Measurements from ENCODE around the gene STX11. TPM values are rescaled to one million over a fixed set of nuclear protein-coding genes. Genes with fewer than 3 reads are reported as not detected.
A peak's percentile ranks its signal among the peaks of the same experiment; 100 is the strongest.

Gene STX11
- not detected in 2 replicates for polyA plus RNA-seq
- not detected in 2 replicates for polyA minus RNA-seq

- Histone ChIP-seq H3F3A (ENCODE audit: insufficient read depth, low read length, poor library complexity, severe bottlenecking) (no peaks in the 10 kb centered on the region), H3K9me2 (ENCODE audit: insufficient read depth, low read length) (no peaks in the 10 kb centered on the region), H3K4me3 (ENCODE audit: low read length) (peak within 1 kb of the TSS; percentile 87), H2AFZ (ENCODE audit: low read depth, low read length) (no peak within 1 kb of the TSS), H3K9me3 (ENCODE audit: low read length) (no peaks in the 10 kb centered on the region), H3K36me3 (ENCODE audit: insufficient read depth, low read length) (no peaks in the 10 kb centered on the region), H3K27me3 (ENCODE audit: insufficient read depth, low read depth, low read length) (peaks cover 38% of the 10 kb centered on the region), H3K9ac (ENCODE audit: low read length) (peak within 1 kb of the TSS; percentile 16), H4K20me1 (ENCODE audit: insufficient read depth) (no peaks in the 10 kb centered on the region), H3K27ac (ENCODE audit: low read length) (no peak within 1 kb of the TSS), H3K79me2 (replicated peaks; ENCODE audit: insufficient read depth, low read length) (no peaks in the 10 kb centered on the region), H3K4me2 (ENCODE audit: low read length) (peak within 1 kb of the TSS; percentile 61)
- TF ChIP-seq SMC3 (conservative IDR thresholded peaks at IDR 0.05; ENCODE audit: poor library complexity), result peak; percentile 32
- TF ChIP-seq TAF1 (IDR thresholded peaks at IDR 0.05; ENCODE audit: low read depth), result peak; percentile 21
- TF ChIP-seq RAD21 (conservative IDR thresholded peaks at IDR 0.05), result peak; percentile 22
- TF ChIP-seq MXI1 (conservative IDR thresholded peaks at IDR 0.05; ENCODE audit: poor library complexity, severe bottlenecking), result peak; percentile 16
- TF ChIP-seq, protein P1, sequence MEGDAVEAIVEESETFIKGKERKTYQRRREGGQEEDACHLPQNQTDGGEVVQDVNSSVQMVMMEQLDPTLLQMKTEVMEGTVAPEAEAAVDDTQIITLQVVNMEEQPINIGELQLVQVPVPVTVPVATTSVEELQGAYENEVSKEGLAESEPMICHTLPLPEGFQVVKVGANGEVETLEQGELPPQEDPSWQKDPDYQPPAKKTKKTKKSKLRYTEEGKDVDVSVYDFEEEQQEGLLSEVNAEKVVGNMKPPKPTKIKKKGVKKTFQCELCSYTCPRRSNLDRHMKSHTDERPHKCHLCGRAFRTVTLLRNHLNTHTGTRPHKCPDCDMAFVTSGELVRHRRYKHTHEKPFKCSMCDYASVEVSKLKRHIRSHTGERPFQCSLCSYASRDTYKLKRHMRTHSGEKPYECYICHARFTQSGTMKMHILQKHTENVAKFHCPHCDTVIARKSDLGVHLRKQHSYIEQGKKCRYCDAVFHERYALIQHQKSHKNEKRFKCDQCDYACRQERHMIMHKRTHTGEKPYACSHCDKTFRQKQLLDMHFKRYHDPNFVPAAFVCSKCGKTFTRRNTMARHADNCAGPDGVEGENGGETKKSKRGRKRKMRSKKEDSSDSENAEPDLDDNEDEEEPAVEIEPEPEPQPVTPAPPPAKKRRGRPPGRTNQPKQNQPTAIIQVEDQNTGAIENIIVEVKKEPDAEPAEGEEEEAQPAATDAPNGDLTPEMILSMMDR (IDR thresholded peaks at IDR 0.05; ENCODE audit: poor library complexity, severe bottlenecking), result peak; percentile 34
- TF ChIP-seq POLR2AphosphoS5 (IDR thresholded peaks at IDR 0.05), result no peak
Measured at GRCh38 chr6:144149894-144150709, at the start of gene STX11. Gene STX11, plus strand, starts transcription at chr6:144150517. Its CDS starts 36,111 bp downstream, at chr6:144186628.

GRCh38 chr6:144103026-144103563 is 47.2 kb upstream of the STX11 start:
- Histone ChIP-seq H2AFZ (ENCODE audit: low read depth, low read length) (no peak overlapping the region), H4K20me1 (ENCODE audit: insufficient read depth) (no peaks in the 10 kb centered on the region), H3K9me3 (ENCODE audit: low read length) (no peaks in the 10 kb centered on the region), H3F3A (ENCODE audit: insufficient read depth, low read length, poor library complexity, severe bottlenecking) (no peaks in the 10 kb centered on the region), H3K4me2 (ENCODE audit: low read length) (no peak overlapping the region), H3K27me3 (ENCODE audit: insufficient read depth, low read depth, low read length) (no peaks in the 10 kb centered on the region), H3K27ac (ENCODE audit: low read length) (no peak overlapping the region), H3K9me2 (ENCODE audit: insufficient read depth, low read length) (no peaks in the 10 kb centered on the region), H3K9ac (ENCODE audit: low read length) (no peak overlapping the region), H3K79me2 (replicated peaks; ENCODE audit: insufficient read depth, low read length) (no peaks in the 10 kb centered on the region), H3K36me3 (ENCODE audit: insufficient read depth, low read length) (no peaks in the 10 kb centered on the region), H3K4me3 (ENCODE audit: low read length) (no peak overlapping the region)
- no peak for TF ChIP-seq RAD21 (conservative IDR thresholded peaks at IDR 0.05)
- no peak for TF ChIP-seq POLR2AphosphoS5 (IDR thresholded peaks at IDR 0.05)
- TF ChIP-seq SMC3 (conservative IDR thresholded peaks at IDR 0.05; ENCODE audit: poor library complexity), result no peak
- TF ChIP-seq REST (IDR thresholded peaks at IDR 0.05; ENCODE audit: borderline replicate concordance), result no peak
- no peak for TF ChIP-seq MXI1 (conservative IDR thresholded peaks at IDR 0.05; ENCODE audit: poor library complexity, severe bottlenecking)

Data from neural cell (in vitro differentiated cells).